ENCODE measurements around the gene MICAL3.

MICAL3 gene

GRCh38 chr22:17966403-17966717, 58.0 kb downstream of the MICAL3 start:
- no peak for DNase-seq

- DNase-seq, result no peak
These were observed 58.6 kb downstream of the MICAL3 start for GRCh38 chr22:17965538-17966402.

- no peak for DNase-seq
These were observed 59.7 kb downstream of the MICAL3 start for GRCh38 chr22:17964643-17965042.

- DNase-seq, result no peak
These were observed 60.2 kb downstream of the MICAL3 start for GRCh38 chr22:17964156-17964555.

- DNase-seq, result no peak
These were observed 61.3 kb downstream of the MICAL3 start for GRCh38 chr22:17963015-17963414.

- no peak for DNase-seq
These were observed 62.2 kb downstream of the MICAL3 start for GRCh38 chr22:17962168-17962567.

- no peak for DNase-seq
These were observed 63.0 kb downstream of the MICAL3 start for GRCh38 chr22:17961446-17961729.

- no peak for DNase-seq
These were observed 63.5 kb downstream of the MICAL3 start for GRCh38 chr22:17960695-17961445.

- DNase-seq, result no peak
These were observed 64.3 kb downstream of the MICAL3 start for GRCh38 chr22:17960011-17960410.

- no peak for DNase-seq
These were observed 66.2 kb downstream of the MICAL3 start for GRCh38 chr22:17958166-17958565.

GRCh38 chr22:17957693-17958092, 66.7 kb downstream of the MICAL3 start:
- DNase-seq, result no peak

GRCh38 chr22:17957204-17957603, 67.2 kb downstream of the MICAL3 start:
- no peak for DNase-seq

GRCh38 chr22:17956630-17957029, 67.7 kb downstream of the MICAL3 start:
- DNase-seq, result no peak

- no peak for DNase-seq
These were observed 68.6 kb downstream of the MICAL3 start for GRCh38 chr22:17955590-17956379.

GRCh38 chr22:17954860-17955587, 69.3 kb downstream of the MICAL3 start:
- DNase-seq, result no peak

GRCh38 chr22:17954200-17954859, 70.0 kb downstream of the MICAL3 start:
- DNase-seq, result no peak

GRCh38 chr22:17953147-17953546, 71.2 kb downstream of the MICAL3 start:
- no peak for DNase-seq

- no peak for DNase-seq
These were observed 72.0 kb downstream of the MICAL3 start for GRCh38 chr22:17952273-17952801.

- DNase-seq, result no peak
These were observed 73.0 kb downstream of the MICAL3 start for GRCh38 chr22:17951315-17951714.

- no peak for DNase-seq
These were observed 73.6 kb downstream of the MICAL3 start for GRCh38 chr22:17950651-17951214.

- no peak for DNase-seq
These were observed 74.5 kb downstream of the MICAL3 start for GRCh38 chr22:17949642-17950473.

All from activated CD4-positive, alpha-beta T cell treated with anti-CD3 and anti-CD28 coated beads, Interleukin-2, amount 50 U/mL, for 16 hours (primary cell).